Measurements from ENCODE around the gene NUP205. TPM values are rescaled to one million over a fixed set of nuclear protein-coding genes. Genes with fewer than 3 reads are reported as not detected.
"Not testable (repeated sequence)": the region's sequence is repeated elsewhere in the genome, so short reads cannot be mapped to it uniquely, and the experiment has no call there.

NUP205 gene
- total RNA-seq, 1 experiment from 2014 or later: 90.4 TPM

GRCh38 chr7:135690566-135690965 is 132.8 kb downstream of the NUP205 start:
- in situ Hi-C loops (cut with HindIII; ENCODE audit: low pct_unique_long_range_greater_than_20kb, low sequenced_read_pairs) (no loop called here), intact Hi-C loops (cut with micrococcal nuclease; ENCODE audit: unreplicated experiment) (no loop called here)
- Histone ChIP-seq H3K36me3 (ENCODE audit: control insufficient read depth, insufficient read depth, low read length) (no peaks in the 10 kb centered on the region), H3K9me3 (ENCODE audit: control insufficient read depth, insufficient read depth, low read depth, low read length) (no peaks in the 10 kb centered on the region), H3K4me1 (ENCODE audit: control insufficient read depth, insufficient read depth, low read length) (no peaks in the 10 kb centered on the region), H3K27me3 (ENCODE audit: control insufficient read depth, insufficient read depth, low read length) (no peaks in the 10 kb centered on the region), H3K4me3 (ENCODE audit: low read depth in 2 of 2, low read length in 2 of 2) (no peak overlapping the region), H3K27ac (ENCODE audit: low read length) (no peak overlapping the region)
- POLR2A ChIA-PET: interaction anchor here (0.6 kb wide), 1 partner anchor 15 kb away, joined by 6 read pairs; no protein-coding TSS in a partner anchor
- BruUV-seq (replicated peaks): no TSS peak
- ATAC-seq: no peak
- no peak for DNase-seq (ENCODE audit: low read depth, low spot score)
- CTCF ChIA-PET: no interaction called here
- TF ChIP-seq REST (IDR thresholded peaks at IDR 0.05; ENCODE audit: insufficient read depth in 1 of 2, low read depth in 2 of 2, low read length in 1 of 2) (no peak), TCF7L2 (IDR thresholded peaks at IDR 0.05; ENCODE audit: low read depth, low read length) (no peak), CTCF (IDR thresholded peaks at IDR 0.05) (no peak), SIN3A (IDR thresholded peaks at IDR 0.05; ENCODE audit: borderline replicate concordance, insufficient read depth, low read depth, low read length) (no peak), POLR2AphosphoS5 (IDR thresholded peaks at IDR 0.05; ENCODE audit: low read depth, low read length) (no peak)

- Histone ChIP-seq H3K36me3 (ENCODE audit: control insufficient read depth, insufficient read depth, low read length) (no peaks in the 10 kb centered on the region), H3K27me3 (ENCODE audit: control insufficient read depth, insufficient read depth, low read length) (no peaks in the 10 kb centered on the region), H3K4me1 (ENCODE audit: control insufficient read depth, insufficient read depth, low read length) (no peaks in the 10 kb centered on the region), H3K9me3 (ENCODE audit: control insufficient read depth, insufficient read depth, low read depth, low read length) (no peaks in the 10 kb centered on the region), H3K4me3 (ENCODE audit: low read depth in 2 of 2, low read length in 2 of 2) (no peak overlapping the region), H3K27ac (ENCODE audit: low read length) (no peak overlapping the region)
- TF ChIP-seq CTCF (IDR thresholded peaks at IDR 0.05) (no peak), REST (IDR thresholded peaks at IDR 0.05; ENCODE audit: insufficient read depth in 1 of 2, low read depth in 2 of 2, low read length in 1 of 2) (no peak), TCF7L2 (IDR thresholded peaks at IDR 0.05; ENCODE audit: low read depth, low read length) (no peak), SIN3A (IDR thresholded peaks at IDR 0.05; ENCODE audit: borderline replicate concordance, insufficient read depth, low read depth, low read length) (no peak), POLR2AphosphoS5 (IDR thresholded peaks at IDR 0.05; ENCODE audit: low read depth, low read length) (no peak)
- no TSS peak for BruUV-seq (replicated peaks)
- DNase-seq (ENCODE audit: low read depth, low spot score): no peak
- intact Hi-C loops (cut with micrococcal nuclease; ENCODE audit: unreplicated experiment): no loop called here
- POLR2A ChIA-PET: no interaction called here
- in situ Hi-C loops (cut with HindIII; ENCODE audit: low pct_unique_long_range_greater_than_20kb, low sequenced_read_pairs): no loop called here
- CTCF ChIA-PET: no interaction called here
- no peak for ATAC-seq
These were observed 134.3 kb downstream of the NUP205 start for GRCh38 chr7:135692055-135692454.

DNA sequence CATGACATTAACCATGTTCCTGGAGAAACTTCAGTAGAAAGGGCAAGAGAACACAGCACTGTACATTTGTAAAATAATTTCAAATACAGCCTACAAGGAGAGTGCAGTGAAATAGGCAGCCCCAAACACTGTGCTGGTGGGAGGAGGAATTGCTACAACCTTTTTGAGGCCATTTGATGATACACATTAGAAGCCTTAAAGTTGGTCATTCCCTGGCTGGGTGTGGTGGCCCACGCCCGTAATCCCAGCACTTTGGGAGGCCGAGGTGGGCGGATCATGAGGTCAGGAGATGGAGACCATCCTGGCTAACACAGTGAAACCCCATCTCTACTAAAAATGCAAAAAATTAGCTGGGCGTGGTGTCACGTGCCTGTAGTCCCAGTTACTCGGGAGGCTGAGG is 134.9 kb downstream of the NUP205 start:
- CTCF ChIA-PET; BruUV-seq (replicated peaks); ATAC-seq; intact Hi-C loops (cut with micrococcal nuclease; ENCODE audit: unreplicated experiment); DNase-seq (ENCODE audit: low read depth, low spot score); H3K9me3 ChIP-seq (ENCODE audit: control insufficient read depth, insufficient read depth, low read depth, low read length); POLR2A ChIA-PET; H3K36me3 ChIP-seq (ENCODE audit: control insufficient read depth, insufficient read depth, low read length); H3K27ac ChIP-seq (ENCODE audit: low read length); H3K27me3 ChIP-seq (ENCODE audit: control insufficient read depth, insufficient read depth, low read length); in situ Hi-C loops (cut with HindIII; ENCODE audit: low pct_unique_long_range_greater_than_20kb, low sequenced_read_pairs); H3K4me3 ChIP-seq (ENCODE audit: low read depth in 2 of 2, low read length in 2 of 2); H3K4me1 ChIP-seq (ENCODE audit: control insufficient read depth, insufficient read depth, low read length): not testable (repeated sequence)

All from Panc1 (cell line).